Neutrophil (primary cell): ENCODE results near the gene SPRED2.

Experiments used
- H3K27ac ChIP-seq: fragments of 200-600 bp; sonication (generic); 2 replicates; pipeline ENCODE4 v1.5.1; 2016; ENCODE audit warnings: mild to moderate bottlenecking, moderate library complexity
- H3K27me3 ChIP-seq: fragments of 200-600 bp; sonication (generic); 2 replicates; pipeline ENCODE4 v1.6.0; 2016; ENCODE audit warnings: mild to moderate bottlenecking
- H3K36me3 ChIP-seq: fragments of 200-600 bp; sonication (generic); 2 replicates; pipeline ENCODE4 v1.5.1; 2017
- H3K4me1 ChIP-seq, 2 experiments: fragments of 200-600 bp in 1 of 2; sonication (generic) in 1 of 2; 1 replicate in 1 of 2; 2 replicates in 1 of 2; pipeline versions ENCODE4 v1.5.1 to v1.6.1; 2013 to 2016; ENCODE audit warnings: low read depth in 1 of 2, low read length in 1 of 2, mild to moderate bottlenecking in 1 of 2, moderate library complexity in 1 of 2; ENCODE audit not compliant: control insufficient read depth in 1 of 2, insufficient read depth in 1 of 2
- H3K4me3 ChIP-seq, 2 experiments: fragments of 200-600 bp in 1 of 2; sonication (generic) in 1 of 2; 1 replicate in 1 of 2; 2 replicates in 1 of 2; pipeline ENCODE4 v1.5.1; 2013 to 2016; ENCODE audit warnings: low read depth in 1 of 2, low read length in 1 of 2, mild to moderate bottlenecking in 1 of 2, moderate library complexity in 1 of 2
- H3K9me3 ChIP-seq: fragments of 200-600 bp; sonication (generic); 2 replicates; pipeline ENCODE4 v1.5.1; 2016
- CTCF ChIP-seq: fragments of 200-600 bp; sonication (generic); IDR thresholded peaks from 2 replicates; pipeline ENCODE4 v1.5.1; 2016; ENCODE audit warnings: antibody characterized with exemption

Gene SPRED2

GRCh38 chr2:65305934-65306333 is 126.5 kb downstream of the SPRED2 start:
- H3K36me3 ChIP-seq, result no peaks in the 10 kb centered on the region

GRCh38 chr2:65300761-65301711 is 131.4 kb downstream of the SPRED2 start:
- peaks cover 39% of the 10 kb centered on the region for H3K27me3 ChIP-seq
- no peak overlapping the region for H3K27ac ChIP-seq
- no peak overlapping the region for H3K4me3 ChIP-seq
- H3K4me1 ChIP-seq, result peaks cover 6 to 14% of the 10 kb centered on the region in 2 experiments
- TF ChIP-seq CTCF, result no peak
- no peaks in the 10 kb centered on the region for H3K36me3 ChIP-seq
- no peaks in the 10 kb centered on the region for H3K9me3 ChIP-seq

More at GRCh38 chr2:65305934-65306333, 126.5 kb downstream of the SPRED2 start:
- no peak for TF ChIP-seq CTCF
- Histone ChIP-seq H3K4me3 (no peak overlapping the region), H3K9me3 (no peaks in the 10 kb centered on the region), H3K4me1 (peaks cover 5 to 14% of the 10 kb centered on the region in 2 experiments), H3K27ac (no peak overlapping the region), H3K27me3 (peaks cover 22% of the 10 kb centered on the region)

- no peaks in the 10 kb centered on the region for H3K36me3 ChIP-seq
- no peak overlapping the region for H3K4me3 ChIP-seq
- no peaks in the 10 kb centered on the region for H3K9me3 ChIP-seq
- H3K27me3 ChIP-seq, result peaks cover 39% of the 10 kb centered on the region
- no peak for TF ChIP-seq CTCF
- no peak overlapping the region for H3K27ac ChIP-seq
- H3K4me1 ChIP-seq, result peaks cover 6 to 14% of the 10 kb centered on the region in 2 experiments
Observed at GRCh38 chr2:65300134-65300760, 132.2 kb downstream of the SPRED2 start.

- Histone ChIP-seq H3K4me3 (no peak overlapping the region), H3K27me3 (peaks cover 39% of the 10 kb centered on the region), H3K9me3 (no peaks in the 10 kb centered on the region), H3K27ac (no peak overlapping the region), H3K4me1 (peaks cover 6 to 14% of the 10 kb centered on the region in 2 experiments), H3K36me3 (no peaks in the 10 kb centered on the region)
- no peak for TF ChIP-seq CTCF
Observed at GRCh38 chr2:65299246-65299645, 133.2 kb downstream of the SPRED2 start.

- Histone ChIP-seq H3K27me3 (peaks cover 39% of the 10 kb centered on the region), H3K4me1 (peaks cover 6 to 14% of the 10 kb centered on the region in 2 experiments), H3K27ac (no peak overlapping the region), H3K9me3 (no peaks in the 10 kb centered on the region), H3K4me3 (no peak overlapping the region), H3K36me3 (no peaks in the 10 kb centered on the region)
- no peak for TF ChIP-seq CTCF
Observed at GRCh38 chr2:65298089-65298488, 134.3 kb downstream of the SPRED2 start.
